Prostate gland (tissue), 2 donors: ENCODE results near the gene IFNG. TPM values are rescaled to one million over a fixed set of nuclear protein-coding genes. Genes with fewer than 3 reads are reported as not detected.

Experiments used
- DNase-seq: peaks from one replicate; pipeline ENCODE4 v3.0.0-alpha.2; 2019; ENCODE audit warnings: low spot score
- H3K27ac ChIP-seq, 2 donors: fragments of 200-600 bp; sonication (generic); 2 replicates each; pipeline ENCODE4 v1.5.1; 2017 to 2019
- H3K27me3 ChIP-seq: fragments of 200-600 bp; sonication (generic); replicated peaks from 2 replicates; pipeline ENCODE4 v1.5.1; 2019; ENCODE audit not compliant: insufficient read depth
- H3K36me3 ChIP-seq, 2 donors: fragments of 200-600 bp; sonication (generic); 1 replicate in 1 of 2; 2 replicates in 1 of 2; pipeline versions ENCODE4 v1.5.1 to v1.8.1; 2017 to 2019
- H3K4me1 ChIP-seq: fragments of 200-600 bp; sonication (generic); replicated peaks from 2 replicates; pipeline ENCODE4 v1.5.1; 2019
- H3K4me3 ChIP-seq, 2 donors: fragments of 200-600 bp; sonication (generic); 2 replicates each; pipeline ENCODE4 v1.5.1; 2017 to 2019
- H3K9me3 ChIP-seq: fragments of 200-600 bp; sonication (generic); 2 replicates; pipeline ENCODE4 v1.5.1; 2017
- POLR2A ChIP-seq: fragments of 450-650 bp; IDR thresholded peaks from one replicate; pipeline ENCODE4 v1.6.1; 2016; ENCODE audit warnings: antibody characterized with exemption, mild to moderate bottlenecking
- POLR2AphosphoS5 ChIP-seq: sonication (generic); formaldehyde crosslinking; IDR thresholded peaks from one replicate; pipeline ENCODE4 v1.6.1; 2017; ENCODE audit warnings: antibody characterized with exemption
- WGBS: methylation state at CpG from one replicate; pipeline ENCODE4 v1.1.5; 2018; 5-methylcytosine and 5-hydroxymethylcytosine counted together
- intact Hi-C: fragments of 100-400 bp; cut with DNase I; formaldehyde crosslinking; loops from one replicate; pipeline ENCODE4 v1.14.2; 2022
- total RNA-seq, 2 donors: library from RNA; depleted of rRNA; stranded (reverse); fragments of >200 nt; gene quantifications; one replicate each; pipeline ENCODE4 v1.1.0, GENCODE V29; 2016
- TF ChIP-seq, protein P1 (sequence below), 4 experiments: fragments of 200-600 bp in 2 of 4; fragments of 450-650 bp in 2 of 4; sonication (generic) in 2 of 4; IDR thresholded peaks; 1 replicate in 3 of 4; 2 replicates in 1 of 4; pipeline ENCODE4 v1.5.1; 2016 to 2019; ENCODE audit warnings: antibody characterized with exemption in 4 of 4, mild to moderate bottlenecking in 2 of 4, moderate library complexity in 2 of 4

The IFNG gene
- total RNA-seq, 2 donors from 2014 or later = not detected

DNA sequence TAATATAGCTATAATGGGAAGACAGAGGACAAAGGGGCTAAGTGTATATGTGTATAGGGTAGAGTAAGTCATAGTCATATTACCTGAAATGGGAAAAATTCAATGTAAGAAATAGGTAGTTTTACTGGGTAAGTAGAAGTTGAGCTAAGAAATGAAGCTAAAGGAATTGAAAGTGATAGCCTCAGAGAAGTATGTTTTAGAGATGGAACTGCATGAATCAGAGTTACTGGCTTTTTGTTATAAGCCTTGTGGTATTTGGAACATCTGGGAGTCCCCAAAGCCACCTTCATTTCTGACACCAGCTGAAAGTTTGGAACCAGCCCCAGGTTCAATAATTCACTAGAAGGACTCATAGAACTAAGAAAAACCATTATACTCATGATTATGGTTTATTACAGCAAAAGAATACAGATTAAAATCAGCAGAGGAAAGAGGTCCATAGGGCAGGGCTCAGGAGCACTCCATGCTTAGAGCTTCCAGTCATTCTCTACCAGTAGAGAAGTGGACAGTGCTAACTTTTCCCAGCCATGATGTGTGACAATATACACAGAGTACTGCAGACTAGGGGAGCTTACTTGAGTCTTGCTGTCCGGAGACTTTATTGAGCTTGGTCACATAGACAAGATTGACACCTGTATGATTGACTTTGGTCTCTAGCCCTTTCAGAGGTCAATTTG is 9.8 kb upstream of the IFNG start:
- Histone ChIP-seq H3K27ac (no peak overlapping the region), H3K4me3 (no peak overlapping the region), H3K4me1 (no peaks in the 10 kb centered on the region), H3K27me3 (no peaks in the 10 kb centered on the region), H3K36me3 (no peaks in the 10 kb centered on the region), H3K9me3 (no peaks in the 10 kb centered on the region)
- 100% methylated on average over 1 of the region's 1 CpG for WGBS
- DNase-seq = no peak
- TF ChIP-seq, protein P1, sequence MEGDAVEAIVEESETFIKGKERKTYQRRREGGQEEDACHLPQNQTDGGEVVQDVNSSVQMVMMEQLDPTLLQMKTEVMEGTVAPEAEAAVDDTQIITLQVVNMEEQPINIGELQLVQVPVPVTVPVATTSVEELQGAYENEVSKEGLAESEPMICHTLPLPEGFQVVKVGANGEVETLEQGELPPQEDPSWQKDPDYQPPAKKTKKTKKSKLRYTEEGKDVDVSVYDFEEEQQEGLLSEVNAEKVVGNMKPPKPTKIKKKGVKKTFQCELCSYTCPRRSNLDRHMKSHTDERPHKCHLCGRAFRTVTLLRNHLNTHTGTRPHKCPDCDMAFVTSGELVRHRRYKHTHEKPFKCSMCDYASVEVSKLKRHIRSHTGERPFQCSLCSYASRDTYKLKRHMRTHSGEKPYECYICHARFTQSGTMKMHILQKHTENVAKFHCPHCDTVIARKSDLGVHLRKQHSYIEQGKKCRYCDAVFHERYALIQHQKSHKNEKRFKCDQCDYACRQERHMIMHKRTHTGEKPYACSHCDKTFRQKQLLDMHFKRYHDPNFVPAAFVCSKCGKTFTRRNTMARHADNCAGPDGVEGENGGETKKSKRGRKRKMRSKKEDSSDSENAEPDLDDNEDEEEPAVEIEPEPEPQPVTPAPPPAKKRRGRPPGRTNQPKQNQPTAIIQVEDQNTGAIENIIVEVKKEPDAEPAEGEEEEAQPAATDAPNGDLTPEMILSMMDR (IDR thresholded peaks at IDR 0.05) = no peak
- TF ChIP-seq POLR2AphosphoS5 (no peak), POLR2A (no peak)
- intact Hi-C loops = no loop called here

DNA sequence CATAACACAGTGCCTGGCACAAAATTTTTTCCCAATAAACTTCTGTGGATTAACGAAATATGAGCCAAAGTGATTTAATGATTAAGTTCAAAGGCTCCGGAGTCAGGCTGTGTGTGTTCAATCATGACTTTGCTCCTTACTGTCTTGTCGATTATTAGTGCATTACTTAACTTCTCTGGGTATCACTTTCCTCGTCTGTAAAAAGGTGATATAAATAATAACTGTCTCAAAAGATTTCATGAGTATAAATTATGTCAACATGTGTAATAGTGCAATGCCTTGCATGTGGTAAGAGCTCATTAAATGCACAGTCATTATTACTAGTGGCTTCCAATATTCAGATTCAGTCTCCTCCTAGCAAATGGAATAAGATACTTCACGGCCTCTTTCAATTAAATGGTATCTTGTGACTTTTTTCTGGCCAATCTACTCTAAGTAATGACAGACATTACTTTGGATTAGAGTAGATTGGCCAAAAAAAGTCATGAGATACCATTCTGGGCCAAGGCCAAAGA is 6.8 kb upstream of the IFNG start:
- no peak overlapping the region for H3K4me3 ChIP-seq
- TF ChIP-seq POLR2AphosphoS5 (no peak), POLR2A (no peak)
- TF ChIP-seq, protein P1 (IDR thresholded peaks at IDR 0.05) = no peak
- no peaks in the 10 kb centered on the region for H3K4me1 ChIP-seq
- DNase-seq = no peak
- H3K9me3 ChIP-seq = no peaks in the 10 kb centered on the region
- WGBS = 47% methylated on average over 5 of the region's 5 CpGs
- no peaks in the 10 kb centered on the region for H3K27me3 ChIP-seq
- intact Hi-C loops = no loop called here
- H3K36me3 ChIP-seq = no peaks in the 10 kb centered on the region
- H3K27ac ChIP-seq = no peak overlapping the region

DNA sequence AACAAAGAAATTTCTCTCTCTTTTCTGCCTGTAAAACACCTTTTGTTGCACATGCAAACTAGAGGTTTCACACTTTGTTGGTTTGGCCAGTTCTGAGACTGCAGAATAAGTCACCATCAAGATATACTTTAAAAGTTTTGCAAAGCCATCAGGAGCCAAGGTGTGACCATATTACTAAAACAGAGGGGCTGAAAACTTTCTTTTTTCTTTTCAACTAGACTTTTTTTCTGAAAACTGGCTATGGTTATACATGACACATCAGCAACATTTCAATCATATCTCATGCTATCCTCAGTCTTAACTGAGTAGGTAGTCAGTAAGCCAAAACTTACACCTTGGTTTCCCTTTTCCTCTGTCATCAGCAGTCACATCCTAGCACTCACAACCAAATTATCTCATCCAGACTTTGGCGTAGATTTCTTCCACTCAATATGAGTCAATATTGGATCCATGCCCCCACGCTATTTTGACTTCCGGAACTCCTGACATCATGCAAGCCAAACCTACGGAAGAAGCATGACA is 4.1 kb upstream of the IFNG start:
- Histone ChIP-seq H3K27me3 (no peaks in the 10 kb centered on the region), H3K36me3 (no peaks in the 10 kb centered on the region), H3K4me3 (no peak overlapping the region), H3K9me3 (no peaks in the 10 kb centered on the region), H3K27ac (no peak overlapping the region), H3K4me1 (no peaks in the 10 kb centered on the region)
- DNase-seq = no peak
- intact Hi-C loops = no loop called here
- TF ChIP-seq POLR2AphosphoS5 = no peak
- no peak for TF ChIP-seq POLR2A
- TF ChIP-seq, protein P1 (IDR thresholded peaks at IDR 0.05) = no peak
- WGBS = 90% methylated on average over 4 of the region's 4 CpGs

DNA sequence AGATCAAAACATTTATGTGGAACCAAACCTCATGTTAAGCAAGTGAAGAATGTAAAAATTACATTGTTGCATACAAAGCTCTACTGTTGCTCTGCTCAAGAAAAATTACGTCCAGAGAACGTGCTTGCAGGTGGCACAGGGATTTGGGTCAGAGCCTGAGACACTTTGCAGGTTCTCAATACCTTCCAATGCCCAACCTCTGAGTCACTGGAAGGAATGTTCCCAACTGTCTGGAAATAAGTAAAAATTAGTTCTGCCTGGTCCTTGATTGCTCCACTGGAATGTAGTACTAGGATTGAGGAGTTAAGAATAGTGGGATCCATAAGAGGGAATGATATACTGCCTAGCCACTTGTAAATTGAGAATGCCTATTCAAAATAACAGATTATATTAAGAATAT is 2.8 kb upstream of the IFNG start:
- H3K4me1 ChIP-seq = no peaks in the 10 kb centered on the region
- WGBS = 61% methylated on average over 2 of the region's 2 CpGs

More for the DNA sequence above, 2.8 kb upstream of the IFNG start:
- no peaks in the 10 kb centered on the region for H3K36me3 ChIP-seq
- H3K27ac ChIP-seq = no peak overlapping the region
- no peaks in the 10 kb centered on the region for H3K27me3 ChIP-seq
- intact Hi-C loops = no loop called here
- H3K9me3 ChIP-seq = no peaks in the 10 kb centered on the region
- no peak for TF ChIP-seq POLR2AphosphoS5
- no peak for TF ChIP-seq POLR2A
- TF ChIP-seq, protein P1 (IDR thresholded peaks at IDR 0.05) = no peak
- DNase-seq = no peak
- no peak overlapping the region for H3K4me3 ChIP-seq
